Measurements from ENCODE around the gene IL18RAP.

The IL18RAP gene

GRCh38 chr2:102422910-102423309 lies at the start of gene IL18RAP:
IL18RAP (plus strand) TSS chr2:102423160; CDS start chr2:102423278, 118 bp downstream.
- no peaks in the 10 kb centered on the region for H3K4me1 ChIP-seq (ENCODE audit: control insufficient read depth in 2 of 2, insufficient read depth in 2 of 2, low read length in 2 of 2)
- no peaks in the 10 kb centered on the region for H3K9me3 ChIP-seq (ENCODE audit: control insufficient read depth in 2 of 2, low read length in 2 of 2)
- no peak within 1 kb of the TSS for H3K27ac ChIP-seq (ENCODE audit: low read depth in 2 of 2, low read length in 2 of 2)
- H3K36me3 ChIP-seq (ENCODE audit: control insufficient read depth in 2 of 2, insufficient read depth in 2 of 2, low read length in 2 of 2) = no peaks in the 10 kb centered on the region
- no peak within 1 kb of the TSS for H3K9ac ChIP-seq (ENCODE audit: low read depth in 1 of 2, low read length in 2 of 2)
- H3K27me3 ChIP-seq (ENCODE audit: control insufficient read depth in 2 of 2, insufficient read depth in 2 of 2, low read length in 2 of 2) = peaks cover 0 to 4% of the 10 kb centered on the region in 2 donors
- no peak within 1 kb of the TSS for H3K4me3 ChIP-seq (ENCODE audit: low read length in 2 of 2)

- H3K4me1 ChIP-seq (ENCODE audit: control insufficient read depth in 2 of 2, insufficient read depth in 2 of 2, low read length in 2 of 2) = no peaks in the 10 kb centered on the region
- H3K27me3 ChIP-seq (ENCODE audit: control insufficient read depth in 2 of 2, insufficient read depth in 2 of 2, low read length in 2 of 2) = no peaks in the 10 kb centered on the region
- no peaks in the 10 kb centered on the region for H3K36me3 ChIP-seq (ENCODE audit: control insufficient read depth in 2 of 2, insufficient read depth in 2 of 2, low read length in 2 of 2)
- H3K9me3 ChIP-seq (ENCODE audit: control insufficient read depth in 2 of 2, low read length in 2 of 2) = no peaks in the 10 kb centered on the region
- no peak overlapping the region for H3K27ac ChIP-seq (ENCODE audit: low read depth in 2 of 2, low read length in 2 of 2)
- H3K4me3 ChIP-seq (ENCODE audit: low read length in 2 of 2) = no peak overlapping the region
- H3K9ac ChIP-seq (ENCODE audit: low read depth in 1 of 2, low read length in 2 of 2) = no peak overlapping the region
Measured at GRCh38 chr2:102376052-102376591, 46.8 kb upstream of the IL18RAP start.

- H3K9ac ChIP-seq (ENCODE audit: low read depth in 1 of 2, low read length in 2 of 2) = no peak overlapping the region
Measured at GRCh38 chr2:102383722-102384121, 39.2 kb upstream of the IL18RAP start.

GRCh38 chr2:102385522-102385921 lies 37.4 kb upstream of the IL18RAP start:
- H3K27me3 ChIP-seq (ENCODE audit: control insufficient read depth in 2 of 2, insufficient read depth in 2 of 2, low read length in 2 of 2) = no peaks in the 10 kb centered on the region
- H3K27ac ChIP-seq (ENCODE audit: low read depth in 2 of 2, low read length in 2 of 2) = no peak overlapping the region
- no peaks in the 10 kb centered on the region for H3K4me1 ChIP-seq (ENCODE audit: control insufficient read depth in 2 of 2, insufficient read depth in 2 of 2, low read length in 2 of 2)
- no peak overlapping the region for H3K4me3 ChIP-seq (ENCODE audit: low read length in 2 of 2)
- H3K9me3 ChIP-seq (ENCODE audit: control insufficient read depth in 2 of 2, low read length in 2 of 2) = peaks cover 0 to 3% of the 10 kb centered on the region in 2 donors
- no peak overlapping the region for H3K9ac ChIP-seq (ENCODE audit: low read depth in 1 of 2, low read length in 2 of 2)
- H3K36me3 ChIP-seq (ENCODE audit: control insufficient read depth in 2 of 2, insufficient read depth in 2 of 2, low read length in 2 of 2) = no peaks in the 10 kb centered on the region

More at GRCh38 chr2:102383722-102384121, 39.2 kb upstream of the IL18RAP start:
- peaks cover 0 to 3% of the 10 kb centered on the region in 2 donors for H3K9me3 ChIP-seq (ENCODE audit: control insufficient read depth in 2 of 2, low read length in 2 of 2)
- H3K27me3 ChIP-seq (ENCODE audit: control insufficient read depth in 2 of 2, insufficient read depth in 2 of 2, low read length in 2 of 2) = no peaks in the 10 kb centered on the region
- no peaks in the 10 kb centered on the region for H3K36me3 ChIP-seq (ENCODE audit: control insufficient read depth in 2 of 2, insufficient read depth in 2 of 2, low read length in 2 of 2)
- H3K4me1 ChIP-seq (ENCODE audit: control insufficient read depth in 2 of 2, insufficient read depth in 2 of 2, low read length in 2 of 2) = no peaks in the 10 kb centered on the region
- H3K4me3 ChIP-seq (ENCODE audit: low read length in 2 of 2) = no peak overlapping the region
- H3K27ac ChIP-seq (ENCODE audit: low read depth in 2 of 2, low read length in 2 of 2) = no peak overlapping the region

GRCh38 chr2:102386004-102386403 lies 37.0 kb upstream of the IL18RAP start:
- no peak overlapping the region for H3K4me3 ChIP-seq (ENCODE audit: low read length in 2 of 2)
- peaks cover 0 to 3% of the 10 kb centered on the region in 2 donors for H3K9me3 ChIP-seq (ENCODE audit: control insufficient read depth in 2 of 2, low read length in 2 of 2)
- no peaks in the 10 kb centered on the region for H3K4me1 ChIP-seq (ENCODE audit: control insufficient read depth in 2 of 2, insufficient read depth in 2 of 2, low read length in 2 of 2)
- no peaks in the 10 kb centered on the region for H3K27me3 ChIP-seq (ENCODE audit: control insufficient read depth in 2 of 2, insufficient read depth in 2 of 2, low read length in 2 of 2)
- no peak overlapping the region for H3K9ac ChIP-seq (ENCODE audit: low read depth in 1 of 2, low read length in 2 of 2)
- H3K36me3 ChIP-seq (ENCODE audit: control insufficient read depth in 2 of 2, insufficient read depth in 2 of 2, low read length in 2 of 2) = no peaks in the 10 kb centered on the region
- no peak overlapping the region for H3K27ac ChIP-seq (ENCODE audit: low read depth in 2 of 2, low read length in 2 of 2)

- H3K27ac ChIP-seq (ENCODE audit: low read depth in 2 of 2, low read length in 2 of 2) = no peak overlapping the region
- no peak overlapping the region for H3K9ac ChIP-seq (ENCODE audit: low read depth in 1 of 2, low read length in 2 of 2)
- H3K9me3 ChIP-seq (ENCODE audit: control insufficient read depth in 2 of 2, low read length in 2 of 2) = peaks cover 0 to 3% of the 10 kb centered on the region in 2 donors
- H3K4me3 ChIP-seq (ENCODE audit: low read length in 2 of 2) = no peak overlapping the region
- no peaks in the 10 kb centered on the region for H3K4me1 ChIP-seq (ENCODE audit: control insufficient read depth in 2 of 2, insufficient read depth in 2 of 2, low read length in 2 of 2)
- no peaks in the 10 kb centered on the region for H3K27me3 ChIP-seq (ENCODE audit: control insufficient read depth in 2 of 2, insufficient read depth in 2 of 2, low read length in 2 of 2)
- no peaks in the 10 kb centered on the region for H3K36me3 ChIP-seq (ENCODE audit: control insufficient read depth in 2 of 2, insufficient read depth in 2 of 2, low read length in 2 of 2)
Measured at GRCh38 chr2:102386867-102387541, 36.0 kb upstream of the IL18RAP start.

GRCh38 chr2:102387763-102388546 lies 35.0 kb upstream of the IL18RAP start:
- no peak overlapping the region for H3K9ac ChIP-seq (ENCODE audit: low read depth in 1 of 2, low read length in 2 of 2)
- no peaks in the 10 kb centered on the region for H3K36me3 ChIP-seq (ENCODE audit: control insufficient read depth in 2 of 2, insufficient read depth in 2 of 2, low read length in 2 of 2)
- H3K9me3 ChIP-seq (ENCODE audit: control insufficient read depth in 2 of 2, low read length in 2 of 2) = peaks cover 0 to 3% of the 10 kb centered on the region in 2 donors
- no peaks in the 10 kb centered on the region for H3K4me1 ChIP-seq (ENCODE audit: control insufficient read depth in 2 of 2, insufficient read depth in 2 of 2, low read length in 2 of 2)
- H3K27ac ChIP-seq (ENCODE audit: low read depth in 2 of 2, low read length in 2 of 2) = no peak overlapping the region
- H3K4me3 ChIP-seq (ENCODE audit: low read length in 2 of 2) = no peak overlapping the region
- H3K27me3 ChIP-seq (ENCODE audit: control insufficient read depth in 2 of 2, insufficient read depth in 2 of 2, low read length in 2 of 2) = no peaks in the 10 kb centered on the region

- Histone ChIP-seq H3K4me3 (ENCODE audit: low read length in 2 of 2) (no peak overlapping the region), H3K27me3 (ENCODE audit: control insufficient read depth in 2 of 2, insufficient read depth in 2 of 2, low read length in 2 of 2) (no peaks in the 10 kb centered on the region), H3K27ac (ENCODE audit: low read depth in 2 of 2, low read length in 2 of 2) (no peak overlapping the region), H3K9ac (ENCODE audit: low read depth in 1 of 2, low read length in 2 of 2) (no peak overlapping the region), H3K36me3 (ENCODE audit: control insufficient read depth in 2 of 2, insufficient read depth in 2 of 2, low read length in 2 of 2) (no peaks in the 10 kb centered on the region), H3K9me3 (ENCODE audit: control insufficient read depth in 2 of 2, low read length in 2 of 2) (no peaks in the 10 kb centered on the region), H3K4me1 (ENCODE audit: control insufficient read depth in 2 of 2, insufficient read depth in 2 of 2, low read length in 2 of 2) (no peaks in the 10 kb centered on the region)
Measured at GRCh38 chr2:102391565-102391964, 31.4 kb upstream of the IL18RAP start.

- Histone ChIP-seq H3K27ac (ENCODE audit: low read depth in 2 of 2, low read length in 2 of 2) (no peak overlapping the region), H3K4me1 (ENCODE audit: control insufficient read depth in 2 of 2, insufficient read depth in 2 of 2, low read length in 2 of 2) (no peaks in the 10 kb centered on the region)
Measured at GRCh38 chr2:102392096-102392495, 30.9 kb upstream of the IL18RAP start.

GRCh38 chr2:102392942-102393341 lies 30.0 kb upstream of the IL18RAP start:
- no peak overlapping the region for H3K9ac ChIP-seq (ENCODE audit: low read depth in 1 of 2, low read length in 2 of 2)
- H3K4me1 ChIP-seq (ENCODE audit: control insufficient read depth in 2 of 2, insufficient read depth in 2 of 2, low read length in 2 of 2) = no peaks in the 10 kb centered on the region
- no peaks in the 10 kb centered on the region for H3K27me3 ChIP-seq (ENCODE audit: control insufficient read depth in 2 of 2, insufficient read depth in 2 of 2, low read length in 2 of 2)
- no peak overlapping the region for H3K27ac ChIP-seq (ENCODE audit: low read depth in 2 of 2, low read length in 2 of 2)
- H3K36me3 ChIP-seq (ENCODE audit: control insufficient read depth in 2 of 2, insufficient read depth in 2 of 2, low read length in 2 of 2) = no peaks in the 10 kb centered on the region
- H3K4me3 ChIP-seq (ENCODE audit: low read length in 2 of 2) = no peak overlapping the region
- no peaks in the 10 kb centered on the region for H3K9me3 ChIP-seq (ENCODE audit: control insufficient read depth in 2 of 2, low read length in 2 of 2)

More at GRCh38 chr2:102392096-102392495, 30.9 kb upstream of the IL18RAP start:
- H3K36me3 ChIP-seq (ENCODE audit: control insufficient read depth in 2 of 2, insufficient read depth in 2 of 2, low read length in 2 of 2) = no peaks in the 10 kb centered on the region
- H3K4me3 ChIP-seq (ENCODE audit: low read length in 2 of 2) = no peak overlapping the region
- no peaks in the 10 kb centered on the region for H3K27me3 ChIP-seq (ENCODE audit: control insufficient read depth in 2 of 2, insufficient read depth in 2 of 2, low read length in 2 of 2)
- H3K9me3 ChIP-seq (ENCODE audit: control insufficient read depth in 2 of 2, low read length in 2 of 2) = no peaks in the 10 kb centered on the region
- no peak overlapping the region for H3K9ac ChIP-seq (ENCODE audit: low read depth in 1 of 2, low read length in 2 of 2)
